ENCODE data around the gene VPS13C.

The VPS13C gene

GRCh38 chr15:61830536-61831330 lies 229.5 kb downstream of the VPS13C start:
- TF ChIP-seq EZH2 (IDR thresholded peaks at IDR 0.05) (no peak), FOXP2 (optimal IDR thresholded peaks at IDR 0.05; ENCODE audit: control extremely low read depth, extremely low read length, insufficient read depth) (no peak), POLR2AphosphoS5 (IDR thresholded peaks at IDR 0.05; ENCODE audit: borderline replicate concordance, low read depth, low read length) (no peak)
- no peak overlapping the region for H3K9ac ChIP-seq (ENCODE audit: insufficient read length)
- no peak for DNase-seq (ENCODE audit: low read depth, low spot score)
- no peaks in the 10 kb centered on the region for H3K36me3 ChIP-seq (ENCODE audit: insufficient read depth, low read length)
- H3K27ac ChIP-seq = no peak overlapping the region
- H3K4me3 ChIP-seq = no peak overlapping the region
- no peaks in the 10 kb centered on the region for H3K9me3 ChIP-seq (ENCODE audit: low read depth, low read length)

GRCh38 chr15:61829514-61829889 lies 230.7 kb downstream of the VPS13C start:
- no peaks in the 10 kb centered on the region for H3K9me3 ChIP-seq (ENCODE audit: low read depth, low read length)
- no peaks in the 10 kb centered on the region for H3K36me3 ChIP-seq (ENCODE audit: insufficient read depth, low read length)
- DNase-seq (ENCODE audit: low read depth, low spot score) = no peak
- no peak overlapping the region for H3K27ac ChIP-seq
- H3K9ac ChIP-seq (ENCODE audit: insufficient read length) = no peak overlapping the region
- no peak overlapping the region for H3K4me3 ChIP-seq
- no peak for TF ChIP-seq FOXP2 (optimal IDR thresholded peaks at IDR 0.05; ENCODE audit: control extremely low read depth, extremely low read length, insufficient read depth)
- no peak for TF ChIP-seq EZH2 (IDR thresholded peaks at IDR 0.05)
- TF ChIP-seq POLR2AphosphoS5 (IDR thresholded peaks at IDR 0.05; ENCODE audit: borderline replicate concordance, low read depth, low read length) = no peak

DNA sequence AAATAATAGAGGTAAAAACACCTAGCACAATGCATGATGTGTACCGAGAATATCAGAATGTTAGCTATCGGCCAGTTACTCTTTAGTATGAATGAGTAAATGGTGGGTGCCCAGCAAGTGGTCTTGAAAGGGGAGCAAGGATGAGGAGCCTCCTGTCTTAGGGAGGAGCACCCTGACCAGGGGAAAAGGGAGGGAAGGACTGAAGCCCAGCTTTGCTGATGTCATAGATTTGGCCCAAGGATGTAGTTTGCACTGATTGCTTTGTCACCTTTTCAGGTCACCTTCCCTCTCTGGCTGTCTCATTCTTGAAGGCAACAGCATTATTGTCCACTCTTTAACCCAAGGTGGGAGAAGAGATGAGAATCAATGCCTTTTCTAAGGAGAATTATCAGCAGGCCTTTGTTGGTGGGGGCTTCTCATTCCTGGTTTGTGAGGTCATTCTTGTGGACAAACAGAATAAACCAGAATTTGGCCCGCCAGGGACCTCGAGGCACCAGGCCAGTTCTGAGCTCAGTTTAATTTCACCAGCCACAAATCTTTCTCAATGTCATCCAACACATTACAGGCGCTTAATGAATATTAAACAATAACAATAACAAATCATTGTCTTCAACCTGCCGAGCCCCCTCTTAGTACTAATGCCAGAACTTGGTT lies 231.3 kb downstream of the VPS13C start:
- no peak for DNase-seq (ENCODE audit: low read depth, low spot score)
- no peak overlapping the region for H3K9ac ChIP-seq (ENCODE audit: insufficient read length)
- H3K36me3 ChIP-seq (ENCODE audit: insufficient read depth, low read length) = no peaks in the 10 kb centered on the region
- TF ChIP-seq EZH2 (IDR thresholded peaks at IDR 0.05) = no peak
- TF ChIP-seq POLR2AphosphoS5 (IDR thresholded peaks at IDR 0.05; ENCODE audit: borderline replicate concordance, low read depth, low read length) = no peak
- no peak for TF ChIP-seq FOXP2 (optimal IDR thresholded peaks at IDR 0.05; ENCODE audit: control extremely low read depth, extremely low read length, insufficient read depth)
- no peak overlapping the region for H3K27ac ChIP-seq
- no peaks in the 10 kb centered on the region for H3K9me3 ChIP-seq (ENCODE audit: low read depth, low read length)
- H3K4me3 ChIP-seq = no peak overlapping the region

DNA sequence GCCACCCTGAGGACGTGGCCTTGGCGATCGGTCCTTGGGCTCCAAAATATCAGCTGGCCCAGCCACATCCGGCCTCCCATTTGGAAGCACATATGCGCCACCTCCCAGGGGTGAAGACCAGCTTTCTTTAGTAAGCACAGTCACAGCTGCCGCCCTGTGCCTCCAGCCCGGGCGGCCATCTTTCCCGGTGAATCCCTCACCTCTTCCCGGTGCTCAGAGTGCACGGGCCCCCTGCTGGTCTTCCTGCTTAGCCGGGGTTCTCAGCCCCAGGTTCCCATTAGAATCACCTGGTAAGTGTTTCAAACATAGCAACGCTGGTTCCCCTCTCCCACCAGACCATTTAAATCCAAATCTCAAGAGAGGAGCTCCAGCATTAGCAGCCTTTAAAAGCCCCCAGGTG lies 232.2 kb downstream of the VPS13C start:
- Histone ChIP-seq H3K36me3 (ENCODE audit: insufficient read depth, low read length) (no peaks in the 10 kb centered on the region), H3K9me3 (ENCODE audit: low read depth, low read length) (no peaks in the 10 kb centered on the region), H3K27ac (no peak overlapping the region), H3K4me3 (no peak overlapping the region), H3K9ac (ENCODE audit: insufficient read length) (no peak overlapping the region)
- no peak for TF ChIP-seq EZH2 (IDR thresholded peaks at IDR 0.05)
- no peak for TF ChIP-seq FOXP2 (optimal IDR thresholded peaks at IDR 0.05; ENCODE audit: control extremely low read depth, extremely low read length, insufficient read depth)
- TF ChIP-seq POLR2AphosphoS5 (IDR thresholded peaks at IDR 0.05; ENCODE audit: borderline replicate concordance, low read depth, low read length) = no peak
- no peak for DNase-seq (ENCODE audit: low read depth, low spot score)

GRCh38 chr15:61827131-61827530 lies 233.1 kb downstream of the VPS13C start:
- DNase-seq (ENCODE audit: low read depth, low spot score) = no peak
- H3K9me3 ChIP-seq (ENCODE audit: low read depth, low read length) = no peaks in the 10 kb centered on the region
- H3K4me3 ChIP-seq = no peak overlapping the region
- no peak overlapping the region for H3K27ac ChIP-seq
- TF ChIP-seq POLR2AphosphoS5 (IDR thresholded peaks at IDR 0.05; ENCODE audit: borderline replicate concordance, low read depth, low read length) (no peak), EZH2 (IDR thresholded peaks at IDR 0.05) (no peak), FOXP2 (optimal IDR thresholded peaks at IDR 0.05; ENCODE audit: control extremely low read depth, extremely low read length, insufficient read depth) (no peak)
- no peaks in the 10 kb centered on the region for H3K36me3 ChIP-seq (ENCODE audit: insufficient read depth, low read length)
- H3K9ac ChIP-seq (ENCODE audit: insufficient read length) = no peak overlapping the region

- Histone ChIP-seq H3K27ac (no peak overlapping the region), H3K9me3 (ENCODE audit: low read depth, low read length) (no peaks in the 10 kb centered on the region), H3K4me3 (no peak overlapping the region), H3K9ac (ENCODE audit: insufficient read length) (no peak overlapping the region), H3K36me3 (ENCODE audit: insufficient read depth, low read length) (no peaks in the 10 kb centered on the region)
- DNase-seq (ENCODE audit: low read depth, low spot score) = no peak
- TF ChIP-seq POLR2AphosphoS5 (IDR thresholded peaks at IDR 0.05; ENCODE audit: borderline replicate concordance, low read depth, low read length) (no peak), FOXP2 (optimal IDR thresholded peaks at IDR 0.05; ENCODE audit: control extremely low read depth, extremely low read length, insufficient read depth) (no peak), EZH2 (IDR thresholded peaks at IDR 0.05) (no peak)
Measured at GRCh38 chr15:61824291-61824690, 236.0 kb downstream of the VPS13C start.

GRCh38 chr15:61822511-61822910 lies 237.7 kb downstream of the VPS13C start:
- Histone ChIP-seq H3K9me3 (ENCODE audit: low read depth, low read length) (no peaks in the 10 kb centered on the region), H3K9ac (ENCODE audit: insufficient read length) (no peak overlapping the region), H3K36me3 (ENCODE audit: insufficient read depth, low read length) (no peaks in the 10 kb centered on the region), H3K27ac (no peak overlapping the region), H3K4me3 (no peak overlapping the region)
- no peak for TF ChIP-seq FOXP2 (optimal IDR thresholded peaks at IDR 0.05; ENCODE audit: control extremely low read depth, extremely low read length, insufficient read depth)
- no peak for TF ChIP-seq POLR2AphosphoS5 (IDR thresholded peaks at IDR 0.05; ENCODE audit: borderline replicate concordance, low read depth, low read length)
- no peak for TF ChIP-seq EZH2 (IDR thresholded peaks at IDR 0.05)
- DNase-seq (ENCODE audit: low read depth, low spot score) = no peak

GRCh38 chr15:61820951-61821350 lies 239.3 kb downstream of the VPS13C start:
- Histone ChIP-seq H3K36me3 (ENCODE audit: insufficient read depth, low read length) (no peaks in the 10 kb centered on the region), H3K27ac (no peak overlapping the region), H3K9me3 (ENCODE audit: low read depth, low read length) (no peaks in the 10 kb centered on the region), H3K4me3 (no peak overlapping the region), H3K9ac (ENCODE audit: insufficient read length) (no peak overlapping the region)
- DNase-seq (ENCODE audit: low read depth, low spot score) = no peak
- TF ChIP-seq FOXP2 (optimal IDR thresholded peaks at IDR 0.05; ENCODE audit: control extremely low read depth, extremely low read length, insufficient read depth) (no peak), EZH2 (IDR thresholded peaks at IDR 0.05) (no peak), POLR2AphosphoS5 (IDR thresholded peaks at IDR 0.05; ENCODE audit: borderline replicate concordance, low read depth, low read length) (no peak)
